Activated CD4-positive, alpha-beta T cell treated with anti-CD3 and anti-CD28 coated beads for 24 hours (primary cell): ENCODE results near the gene MTMR6.
A peak's percentile ranks its signal among the peaks of the same experiment; 100 is the strongest.
"Not testable (repeated sequence)": the region's sequence is repeated elsewhere in the genome, so short reads cannot be mapped to it uniquely, and the experiment has no call there.

Experiments used
- DNase-seq, 2 donors: peaks; one replicate each; pipeline ENCODE4 v3.0.0-alpha.2; 2020; ENCODE audit warnings: low read depth in 2 of 2

Gene MTMR6

GRCh38 chr13:25286969-25287961, at the start of gene MTMR6:
TSS of gene MTMR6 (minus strand) at chr13:25287488. CDS start at chr13:25287247, 241 bp downstream.
- peak; percentile 93 to 95 for DNase-seq

- no peak for DNase-seq
Observed at GRCh38 chr13:25335856-25336255, 48.6 kb upstream of the MTMR6 start.

- no peak for DNase-seq
Observed at GRCh38 chr13:25330541-25330940, 43.3 kb upstream of the MTMR6 start.

- no peak for DNase-seq
Observed at GRCh38 chr13:25329706-25330105, 42.4 kb upstream of the MTMR6 start.

GRCh38 chr13:25324100-25324499, 36.8 kb upstream of the MTMR6 start:
- DNase-seq: no peak

- DNase-seq: no peak
Observed at GRCh38 chr13:25319771-25320170, 32.5 kb upstream of the MTMR6 start.

- not testable (repeated sequence) for DNase-seq
Observed at GRCh38 chr13:25318946-25319345, 31.7 kb upstream of the MTMR6 start.

GRCh38 chr13:25310891-25311290, 23.6 kb upstream of the MTMR6 start:
- no peak for DNase-seq

- DNase-seq: no peak
Observed at GRCh38 chr13:25306671-25307464, 19.6 kb upstream of the MTMR6 start.

- DNase-seq: no peak
Observed at GRCh38 chr13:25302121-25302520, 14.8 kb upstream of the MTMR6 start.

- DNase-seq: peak; percentile 88
Observed at GRCh38 chr13:25301347-25302113, 14.2 kb upstream of the MTMR6 start, which contains the start of gene NUP58. TSS of gene NUP58 (plus strand) at chr13:25301625. CDS start at chr13:25301774, 149 bp downstream.

GRCh38 chr13:25300861-25301346, 13.6 kb upstream of the MTMR6 start:
- no peak for DNase-seq

GRCh38 chr13:25295701-25296100, 8.4 kb upstream of the MTMR6 start:
- no peak for DNase-seq

GRCh38 chr13:25295228-25295627, 7.9 kb upstream of the MTMR6 start:
- no peak for DNase-seq

- no peak for DNase-seq
Observed at GRCh38 chr13:25292301-25292700, 5.0 kb upstream of the MTMR6 start.

- no peak for DNase-seq
Observed at GRCh38 chr13:25291691-25292090, 4.4 kb upstream of the MTMR6 start.

GRCh38 chr13:25288966-25289365, 1.7 kb upstream of the MTMR6 start:
- no peak for DNase-seq

- DNase-seq: no peak
Observed at GRCh38 chr13:25286308-25286968, 850 bp downstream of the MTMR6 start.

GRCh38 chr13:25281935-25282332, 5.4 kb downstream of the MTMR6 start:
- no peak for DNase-seq

- DNase-seq: no peak
Observed at GRCh38 chr13:25281193-25281934, 5.9 kb downstream of the MTMR6 start.
